GM20000 (cell line): ENCODE results near the gene PLEK.

Experiments
- DNase-seq: peaks from one replicate; pipeline ENCODE4 v3.0.0; 2012; ENCODE audit warnings: low spot score
- TF ChIP-seq, protein P1 (sequence below): IDR thresholded peaks from 2 replicates; pipeline ENCODE4 v1.5.1; 2012; ENCODE audit warnings: mild to moderate bottlenecking, control low read depth; ENCODE audit errors: extremely low read depth, missing control alignments

PLEK gene

DNA sequence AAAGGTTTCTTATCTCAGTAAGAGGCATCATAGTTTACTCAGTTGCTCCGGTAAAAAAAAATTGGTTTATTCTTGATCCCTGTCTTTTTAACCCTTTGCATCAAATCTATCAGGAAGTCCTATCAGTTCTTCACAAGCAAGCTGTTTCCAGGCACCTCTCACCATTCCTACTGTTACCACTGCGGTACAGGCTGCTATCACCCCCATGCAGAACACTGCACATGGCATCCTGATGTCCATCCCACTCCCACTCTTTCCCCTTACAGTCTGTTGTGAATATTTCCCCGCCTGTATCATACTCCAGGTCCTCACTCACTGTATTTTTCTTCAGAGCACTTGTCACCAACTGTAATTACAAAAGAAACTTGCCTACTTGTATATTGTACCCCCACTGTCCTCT lies 40.0 kb upstream of the PLEK start:
- TF ChIP-seq, protein P1, sequence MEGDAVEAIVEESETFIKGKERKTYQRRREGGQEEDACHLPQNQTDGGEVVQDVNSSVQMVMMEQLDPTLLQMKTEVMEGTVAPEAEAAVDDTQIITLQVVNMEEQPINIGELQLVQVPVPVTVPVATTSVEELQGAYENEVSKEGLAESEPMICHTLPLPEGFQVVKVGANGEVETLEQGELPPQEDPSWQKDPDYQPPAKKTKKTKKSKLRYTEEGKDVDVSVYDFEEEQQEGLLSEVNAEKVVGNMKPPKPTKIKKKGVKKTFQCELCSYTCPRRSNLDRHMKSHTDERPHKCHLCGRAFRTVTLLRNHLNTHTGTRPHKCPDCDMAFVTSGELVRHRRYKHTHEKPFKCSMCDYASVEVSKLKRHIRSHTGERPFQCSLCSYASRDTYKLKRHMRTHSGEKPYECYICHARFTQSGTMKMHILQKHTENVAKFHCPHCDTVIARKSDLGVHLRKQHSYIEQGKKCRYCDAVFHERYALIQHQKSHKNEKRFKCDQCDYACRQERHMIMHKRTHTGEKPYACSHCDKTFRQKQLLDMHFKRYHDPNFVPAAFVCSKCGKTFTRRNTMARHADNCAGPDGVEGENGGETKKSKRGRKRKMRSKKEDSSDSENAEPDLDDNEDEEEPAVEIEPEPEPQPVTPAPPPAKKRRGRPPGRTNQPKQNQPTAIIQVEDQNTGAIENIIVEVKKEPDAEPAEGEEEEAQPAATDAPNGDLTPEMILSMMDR = no peak
- no peak for DNase-seq

DNA sequence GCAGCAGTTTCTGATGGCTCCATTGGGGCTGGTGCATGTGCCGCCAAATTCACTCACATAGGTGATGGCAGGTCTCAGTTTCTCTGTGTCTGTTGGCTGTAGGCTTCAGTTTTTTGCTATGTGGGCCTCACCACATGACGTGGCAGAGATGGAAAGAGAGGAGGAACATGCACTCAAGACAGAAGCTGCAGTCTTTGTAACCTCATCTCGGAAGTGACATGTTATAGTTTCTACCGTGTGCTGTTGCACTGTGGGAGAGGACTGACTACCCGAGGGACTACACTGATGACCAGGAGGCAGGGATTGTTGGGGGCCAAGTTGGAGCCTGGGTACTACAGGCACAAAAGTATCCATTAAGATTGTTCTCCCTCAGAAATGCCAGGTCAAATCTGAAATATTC lies 36.2 kb upstream of the PLEK start:
- TF ChIP-seq, protein P1 = no peak
- no peak for DNase-seq

DNA sequence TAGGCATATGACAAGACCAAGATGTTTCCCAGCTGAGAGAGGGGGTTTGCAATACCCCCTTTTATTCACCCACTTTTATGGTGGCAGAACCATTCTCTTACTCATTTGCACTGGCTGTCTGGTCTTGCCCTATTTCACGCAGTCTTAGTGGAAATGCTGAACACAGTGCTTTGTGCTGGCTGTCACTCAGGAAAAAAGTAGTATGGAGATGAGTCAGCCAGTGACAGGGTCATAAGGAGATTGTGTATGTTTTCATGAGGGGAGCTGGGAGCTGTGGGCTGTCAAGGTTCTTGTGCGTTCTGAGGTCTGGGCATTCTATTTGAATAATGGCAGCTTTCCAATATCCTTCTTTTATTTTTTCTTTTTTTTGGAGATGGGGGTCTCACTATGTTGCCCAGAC lies 34.4 kb upstream of the PLEK start:
- DNase-seq = no peak
- TF ChIP-seq, protein P1 = no peak

DNA sequence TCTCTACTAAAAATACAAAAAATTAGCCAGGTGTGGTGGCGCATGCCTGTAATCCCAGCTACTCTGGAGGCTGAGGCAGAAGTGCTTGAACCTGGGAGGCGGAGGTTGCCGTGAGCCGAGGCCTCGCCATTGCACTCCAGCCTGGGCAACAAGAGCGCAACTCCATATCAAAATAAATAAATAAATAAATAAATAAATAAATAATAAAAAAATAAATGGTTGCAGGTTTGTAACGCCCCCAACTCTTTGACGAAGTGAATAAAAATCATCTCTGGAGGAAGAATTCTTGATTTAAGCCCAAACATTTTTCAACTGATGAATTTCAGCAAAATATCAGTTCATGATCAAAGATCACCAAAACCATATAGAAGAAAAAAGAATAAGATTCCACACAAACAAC lies 32.1 kb upstream of the PLEK start:
- no peak for DNase-seq
- TF ChIP-seq, protein P1 = no peak

DNA sequence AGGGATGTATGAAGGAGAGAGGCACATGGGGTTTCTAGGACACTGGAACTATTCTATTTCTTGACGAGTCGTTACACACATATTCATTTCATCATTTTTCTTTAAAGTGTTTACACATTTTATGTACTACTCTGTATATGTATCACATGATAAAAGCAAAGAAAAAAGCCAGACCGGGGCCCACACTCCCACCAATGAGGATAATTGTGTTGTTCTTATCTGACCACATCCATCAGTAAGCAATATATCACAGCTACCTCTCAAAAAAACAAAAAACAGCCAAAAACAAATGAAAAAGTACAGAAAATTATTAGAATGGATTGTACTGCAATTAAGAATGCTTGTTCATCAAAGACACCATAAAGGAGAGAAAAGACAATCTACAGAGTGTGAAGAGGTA lies 31.2 kb upstream of the PLEK start:
- TF ChIP-seq, protein P1 = no peak
- DNase-seq = no peak

DNA sequence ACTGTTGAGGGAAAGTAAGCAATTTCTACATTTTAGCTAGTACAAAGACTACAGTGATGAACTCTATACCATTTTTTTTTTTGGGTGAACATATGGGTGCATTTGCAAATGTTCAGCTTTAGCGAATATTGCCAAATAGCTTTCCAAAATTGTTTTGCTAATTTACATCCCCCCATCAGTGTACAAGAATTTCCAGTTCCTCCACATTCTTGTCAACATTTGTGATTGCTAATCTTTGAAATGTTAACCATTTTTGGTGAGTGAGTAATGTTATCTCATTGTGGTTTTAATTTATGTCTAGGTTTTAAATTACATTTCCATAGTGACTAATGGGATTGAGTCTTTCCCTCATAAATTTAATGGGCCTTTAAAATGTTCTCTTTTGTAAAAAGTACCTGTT lies 28.9 kb upstream of the PLEK start:
- DNase-seq = no peak
- TF ChIP-seq, protein P1 = no peak

DNA sequence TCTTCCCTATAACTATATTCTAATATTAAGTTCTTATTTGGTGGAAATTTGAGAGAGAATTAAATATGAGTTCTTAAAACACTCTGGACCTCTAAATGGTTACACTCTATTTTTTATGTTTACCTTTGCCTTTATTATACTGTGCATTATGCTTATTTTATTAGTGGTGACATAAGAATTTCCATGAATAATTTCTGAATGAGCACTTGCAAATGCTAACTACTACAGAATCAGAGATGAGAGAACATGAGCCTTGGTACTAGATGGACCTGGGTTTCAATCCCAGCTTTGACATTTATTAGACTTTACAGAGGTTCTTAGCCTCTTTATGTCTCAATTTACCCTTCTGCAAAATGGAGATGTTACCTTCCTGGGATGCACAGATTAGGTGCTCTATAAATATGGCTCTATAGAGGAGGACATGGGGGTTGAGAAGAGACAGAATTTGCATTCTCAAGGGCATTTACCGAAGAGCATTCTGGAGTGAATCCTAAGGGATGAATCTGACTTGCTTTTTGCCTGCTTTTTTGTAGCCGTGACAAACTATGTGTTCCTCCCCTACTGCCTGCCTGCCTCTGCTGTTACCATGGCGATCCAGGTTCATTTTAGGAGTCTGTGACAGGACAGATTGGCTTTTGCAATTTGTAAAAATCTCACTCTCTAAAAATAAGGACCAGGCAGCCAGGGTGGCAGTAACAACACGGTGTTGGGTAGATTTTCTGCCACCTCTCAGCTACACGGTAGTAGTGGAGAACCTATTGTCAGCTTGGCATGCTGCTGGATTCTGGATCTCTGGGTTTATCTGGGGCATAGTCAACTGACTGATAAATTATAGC lies 24.6 kb upstream of the PLEK start:
- no peak for DNase-seq
- TF ChIP-seq, protein P1 = no peak
